Measurements from ENCODE around the gene GBX1.
A peak's percentile ranks its signal among the peaks of the same experiment; 100 is the strongest.

GBX1 gene

GRCh38 chr7:151125470-151125845 is 42.0 kb downstream of the GBX1 start:
- no peak for DNase-seq

GRCh38 chr7:151124899-151125399 is 42.5 kb downstream of the GBX1 start:
- DNase-seq = no peak

GRCh38 chr7:151124481-151124880 is 43.0 kb downstream of the GBX1 start:
- DNase-seq = no peak

- DNase-seq = peak; percentile 41 to 48
Measured at GRCh38 chr7:151123822-151124464, 43.6 kb downstream of the GBX1 start.

GRCh38 chr7:151123158-151123821 is 44.2 kb downstream of the GBX1 start:
- DNase-seq = no peak

- no peak for DNase-seq
Measured at GRCh38 chr7:151122796-151123157, 44.7 kb downstream of the GBX1 start.

GRCh38 chr7:151122276-151122675 is 45.2 kb downstream of the GBX1 start:
- no peak for DNase-seq

- no peak for DNase-seq
Measured at GRCh38 chr7:151121380-151122170, 45.9 kb downstream of the GBX1 start.

GRCh38 chr7:151120896-151121295 is 46.6 kb downstream of the GBX1 start:
- DNase-seq = no peak

GRCh38 chr7:151119902-151120301 is 47.6 kb downstream of the GBX1 start:
- DNase-seq = no peak

GRCh38 chr7:151119055-151119415 is 48.5 kb downstream of the GBX1 start:
- no peak for DNase-seq

- DNase-seq = no peak
Measured at GRCh38 chr7:151118108-151119054, 49.1 kb downstream of the GBX1 start.

- DNase-seq = no peak
Measured at GRCh38 chr7:151117565-151117964, 49.9 kb downstream of the GBX1 start.

GRCh38 chr7:151116603-151117440 is 50.7 kb downstream of the GBX1 start:
- DNase-seq = no peak

GRCh38 chr7:151115836-151116418 is 51.6 kb downstream of the GBX1 start:
- DNase-seq = no peak

- no peak for DNase-seq
Measured at GRCh38 chr7:151115121-151115835, 52.2 kb downstream of the GBX1 start.

GRCh38 chr7:151114151-151115090 is 53.1 kb downstream of the GBX1 start:
- no peak for DNase-seq

- DNase-seq = no peak
Measured at GRCh38 chr7:151113344-151114150, 53.9 kb downstream of the GBX1 start.
